ENCODE results near the gene DSCAML1.
A peak's percentile ranks its signal among the peaks of the same experiment; 100 is the strongest.
"Not testable (repeated sequence)": the region's sequence is repeated elsewhere in the genome, so short reads cannot be mapped to it uniquely, and the experiment has no call there.

DSCAML1 gene

DNA sequence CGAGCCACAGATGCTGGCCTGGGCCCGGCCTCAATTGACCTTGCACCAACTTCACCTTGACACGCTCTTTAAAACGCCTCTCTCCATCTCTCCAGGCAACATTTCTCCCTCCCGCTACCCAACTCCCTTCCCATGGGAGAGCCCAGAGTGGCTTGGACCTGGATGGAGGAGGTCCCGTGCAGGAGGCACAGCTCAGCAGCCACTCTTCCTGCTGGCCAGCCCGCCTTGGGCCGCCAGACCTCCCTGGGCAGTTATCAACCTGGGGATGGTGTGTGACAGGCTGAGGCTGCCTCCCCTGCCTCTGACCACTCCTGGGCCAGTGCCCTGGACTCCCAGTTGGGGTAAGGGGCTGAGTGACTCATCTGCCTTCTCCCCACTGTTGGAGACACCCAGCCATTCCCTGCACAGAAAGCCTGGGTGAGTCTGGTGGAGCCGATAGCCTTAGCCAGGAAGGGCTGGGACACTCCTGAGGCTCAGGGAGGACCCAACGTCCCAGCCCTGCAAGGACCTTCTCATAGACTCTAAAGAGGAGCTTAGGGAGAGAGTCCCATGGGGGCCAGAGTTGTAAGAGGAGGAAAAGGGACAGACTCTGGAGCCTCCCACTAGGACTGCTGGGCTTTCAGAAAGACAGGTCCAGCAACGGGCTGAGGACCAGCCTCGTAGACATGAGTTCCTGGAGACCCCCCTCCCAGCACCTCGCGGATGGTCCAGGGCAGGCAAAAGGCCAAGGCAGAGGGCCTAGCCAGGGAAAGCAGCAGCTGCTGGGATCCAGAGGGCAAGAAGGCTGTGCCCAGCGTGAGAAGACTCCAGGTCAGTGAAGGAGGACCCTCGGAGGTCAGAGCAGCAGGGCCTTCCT, 337.7 kb downstream of the DSCAML1 start:
- no peak for DNase-seq

DNA sequence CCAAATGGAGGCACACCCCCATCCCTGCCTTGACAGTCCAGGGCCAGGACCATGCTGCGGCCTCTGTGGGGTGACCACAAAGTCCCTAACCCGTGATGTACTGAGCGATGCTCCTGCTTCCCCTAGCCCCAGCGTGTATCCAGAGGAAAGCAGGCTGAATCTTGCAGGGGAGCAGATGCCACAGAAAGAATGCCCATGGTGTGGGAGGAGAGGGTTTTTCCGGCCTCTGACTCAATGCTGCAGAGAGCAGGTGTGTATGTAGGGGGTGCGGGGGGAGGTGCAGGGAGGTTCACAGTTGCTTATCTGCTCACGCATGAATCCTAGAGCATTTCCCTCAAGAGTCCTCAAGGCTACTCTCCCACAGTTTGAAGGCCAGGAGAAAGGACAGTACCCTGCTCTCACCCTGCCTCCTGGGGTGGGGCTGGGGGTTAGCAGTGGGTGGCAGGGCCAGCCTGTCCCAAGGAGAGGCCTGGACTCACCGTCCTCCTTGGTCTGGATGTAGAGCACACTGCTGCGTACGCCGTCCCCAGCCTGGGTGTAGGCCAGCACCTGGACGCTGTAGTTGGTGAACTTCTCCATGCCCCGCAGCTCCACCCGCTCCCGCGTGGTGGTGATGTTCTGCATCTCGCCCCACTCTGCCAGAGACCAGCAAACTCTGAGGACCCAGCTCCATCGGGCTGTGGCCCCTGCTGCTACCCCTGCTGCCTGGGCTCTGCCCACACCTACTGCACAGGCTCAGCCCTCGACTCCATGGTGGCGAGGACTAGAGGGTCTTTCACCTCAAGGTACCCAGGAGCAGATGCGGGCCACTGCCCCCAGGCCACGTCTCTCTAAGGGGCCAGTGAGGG, 338.5 kb downstream of the DSCAML1 start:
- peak; percentile 26 for DNase-seq

DNA sequence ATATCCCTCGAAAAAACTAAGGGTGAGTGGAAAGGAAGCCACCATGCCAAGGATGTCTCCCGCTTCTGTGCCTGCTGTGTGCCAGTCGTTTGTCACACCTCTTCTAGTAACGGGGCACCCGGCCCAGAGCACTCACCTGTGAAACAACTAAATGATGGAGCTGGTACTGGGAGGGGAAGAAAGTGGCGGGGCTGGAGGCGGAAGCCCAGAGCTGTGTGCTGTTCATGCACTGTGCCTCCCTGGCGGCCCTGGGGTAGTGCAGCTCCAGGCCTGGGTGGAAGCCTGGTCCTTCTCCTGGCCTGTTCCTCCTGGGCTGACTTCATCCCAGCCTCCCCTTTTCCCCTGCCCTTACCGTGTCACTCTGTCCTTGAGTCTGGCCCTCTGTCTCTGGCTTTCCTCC, 339.2 kb downstream of the DSCAML1 start:
- no peak for DNase-seq

DNA sequence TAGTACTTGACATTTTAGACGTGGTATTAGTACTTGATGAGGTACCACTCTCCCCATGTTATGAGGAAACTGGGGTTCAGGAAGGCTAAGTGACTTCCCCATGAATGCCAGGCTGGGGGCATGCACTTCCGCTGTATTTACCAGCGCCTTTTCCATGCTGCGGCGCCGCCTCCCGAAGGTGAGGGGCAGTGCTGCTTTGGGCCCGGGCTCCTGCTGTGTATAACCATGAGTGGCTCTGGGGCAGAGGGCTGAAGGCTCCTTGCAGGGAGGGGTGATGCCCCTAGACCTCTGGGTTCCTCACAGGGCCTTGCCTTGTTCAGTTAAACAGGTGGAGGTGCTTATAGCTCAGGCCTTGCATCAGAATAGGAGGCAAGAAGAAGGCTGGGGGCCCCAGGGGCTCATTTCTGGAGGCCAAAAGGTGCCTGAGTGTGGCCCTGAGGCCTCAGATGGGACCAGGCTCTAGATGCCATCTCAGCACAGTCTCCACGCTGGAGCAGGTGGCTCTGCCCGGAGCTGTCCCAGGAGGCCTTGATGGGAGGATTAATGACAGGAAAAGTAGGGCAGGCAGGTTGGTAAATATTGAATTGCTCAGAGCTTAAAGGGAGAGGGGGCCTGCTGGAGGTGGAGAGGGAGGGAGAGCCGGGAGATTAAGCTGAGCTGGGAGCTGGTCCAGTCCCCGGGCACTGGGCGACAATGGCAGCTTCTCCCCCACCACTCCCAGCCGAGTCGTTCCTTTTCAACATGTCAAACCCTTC, 339.8 kb downstream of the DSCAML1 start:
- no peak for DNase-seq

DNA sequence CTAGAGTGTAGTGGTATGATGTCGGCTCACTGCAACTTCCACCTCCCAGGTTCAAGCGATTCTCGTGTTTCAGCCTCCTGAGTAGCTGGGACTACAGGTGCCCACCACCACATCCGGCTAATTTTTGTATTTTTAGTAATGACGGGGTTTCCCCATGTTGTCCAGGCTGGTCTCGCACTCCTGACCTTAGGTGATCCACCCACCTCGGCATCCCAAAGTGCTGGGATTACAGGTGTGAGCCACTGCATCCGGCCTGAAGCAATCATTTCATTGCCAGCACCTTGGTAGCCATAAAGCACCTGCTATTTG, 340.3 kb downstream of the DSCAML1 start:
- DNase-seq, result not testable (repeated sequence)

- DNase-seq, result peak; percentile 7
These were observed 340.8 kb downstream of the DSCAML1 start for GRCh38 chr11:117456027-117456720.

DNA sequence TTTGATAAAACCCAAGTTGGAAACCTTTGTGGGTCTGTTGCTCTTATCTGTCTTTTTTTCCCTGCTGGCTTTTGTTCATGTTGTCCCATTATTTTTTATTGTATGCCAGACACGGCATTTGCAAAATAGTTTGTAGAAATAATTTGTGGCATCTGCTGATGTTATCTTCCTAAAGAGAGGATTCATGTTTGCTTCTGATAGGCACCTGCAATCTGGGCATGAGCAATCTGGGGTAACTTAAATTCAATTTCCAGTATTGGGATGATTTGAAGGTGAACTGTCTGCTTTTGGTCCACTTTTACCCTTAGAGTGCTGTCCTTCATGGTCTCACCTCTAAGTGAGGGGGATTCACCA, 342.5 kb downstream of the DSCAML1 start:
- DNase-seq, result no peak

DNA sequence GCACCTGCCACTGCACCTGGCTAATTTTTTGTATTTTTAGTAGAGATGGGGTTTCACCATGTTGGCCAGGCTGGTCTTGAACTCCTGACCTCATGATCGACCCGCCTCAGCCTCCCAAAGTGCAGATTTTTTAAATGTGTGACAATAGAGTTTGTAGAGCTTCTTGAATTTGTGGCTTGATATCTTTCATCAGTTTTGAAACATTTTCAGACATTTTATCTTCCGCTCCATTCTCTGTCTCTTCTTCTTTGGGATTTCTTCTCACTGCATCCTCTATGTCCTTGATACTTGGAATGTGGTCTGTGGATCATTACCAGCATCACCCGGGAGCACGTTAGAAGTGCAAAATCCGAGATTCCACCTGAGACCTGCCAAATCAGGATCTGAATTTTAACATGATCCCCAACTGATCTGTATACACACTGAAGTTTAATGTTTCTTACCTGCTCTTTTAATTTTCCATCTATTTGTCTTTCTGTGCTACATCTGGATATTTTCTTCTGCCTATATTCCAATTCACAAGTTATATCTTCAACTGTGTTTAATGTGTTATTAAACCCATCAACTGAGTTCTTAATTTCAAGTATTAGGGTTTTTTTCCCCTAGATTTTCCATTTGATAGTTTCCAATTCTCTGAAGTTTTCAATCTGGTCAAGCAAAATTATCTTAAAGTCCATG, 343.0 kb downstream of the DSCAML1 start:
- no peak for DNase-seq

- no peak for DNase-seq
These were observed 347.8 kb downstream of the DSCAML1 start for GRCh38 chr11:117449111-117449693.

GRCh38 chr11:117444711-117445658, 352.0 kb downstream of the DSCAML1 start:
- no peak for DNase-seq

DNA sequence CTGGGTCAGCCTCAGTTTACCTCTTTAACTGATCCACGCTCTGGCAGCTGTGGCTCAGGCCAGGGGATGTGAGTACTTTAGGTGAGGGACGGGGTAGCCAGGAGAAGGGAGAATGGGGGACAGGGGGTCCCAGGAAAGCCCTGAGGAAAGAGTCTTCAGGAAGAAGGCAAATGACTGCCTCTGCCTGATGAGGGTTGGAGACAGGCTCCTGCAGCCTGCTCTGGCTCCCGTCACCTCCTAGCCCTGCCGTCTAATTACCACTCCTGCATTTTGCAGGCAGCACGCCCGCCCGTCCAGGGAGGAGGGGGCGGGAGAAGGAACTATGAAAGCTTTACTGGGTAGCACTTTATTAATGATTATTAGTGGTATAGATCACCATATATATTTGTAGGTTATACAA, 352.8 kb downstream of the DSCAML1 start:
- no peak for DNase-seq

- no peak for DNase-seq
These were observed 353.5 kb downstream of the DSCAML1 start for GRCh38 chr11:117443266-117444186.

DNA sequence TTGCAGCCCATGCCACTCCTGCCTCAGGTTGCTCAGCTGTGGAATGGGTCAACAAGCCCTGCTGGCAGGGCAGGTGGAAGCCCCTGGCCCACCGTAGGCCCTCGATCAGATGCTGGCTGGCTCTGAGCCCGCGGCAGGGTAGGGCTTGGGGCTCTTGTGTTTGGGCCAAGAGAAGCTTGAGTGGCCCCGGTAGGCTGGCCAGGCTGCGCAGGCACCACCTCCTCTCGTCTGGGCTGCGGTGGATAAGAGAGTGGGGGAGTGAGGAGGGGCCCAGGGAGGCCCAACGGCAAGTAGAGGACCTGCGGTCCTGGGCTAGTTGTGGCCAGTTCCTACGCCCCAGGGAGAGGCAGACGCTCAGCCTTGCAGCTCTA, 354.2 kb downstream of the DSCAML1 start:
- no peak for DNase-seq

GRCh38 chr11:117442049-117442868, 354.8 kb downstream of the DSCAML1 start:
- DNase-seq, result no peak

- DNase-seq, result no peak
These were observed 355.7 kb downstream of the DSCAML1 start for GRCh38 chr11:117441146-117441975.

DNA sequence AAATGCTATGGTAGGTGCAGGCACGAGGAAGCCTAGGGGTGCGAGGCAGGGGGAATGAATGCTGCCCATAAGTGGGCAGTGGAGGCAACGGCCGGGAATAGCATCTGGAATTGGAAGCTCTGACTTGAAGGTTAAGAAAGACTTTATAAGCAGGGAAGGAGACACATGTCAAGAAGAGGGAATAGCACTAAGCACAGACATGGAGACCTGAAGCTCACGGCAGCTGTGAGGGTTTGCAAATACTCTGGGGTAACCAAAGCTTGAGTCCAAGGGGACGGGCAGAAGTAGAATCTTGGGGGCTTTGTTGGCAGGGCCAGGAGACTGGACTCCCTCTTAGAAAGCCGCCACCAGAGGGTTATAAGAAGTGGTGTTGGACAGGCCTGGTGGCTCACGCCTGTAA, 356.8 kb downstream of the DSCAML1 start:
- DNase-seq, result no peak

DNA sequence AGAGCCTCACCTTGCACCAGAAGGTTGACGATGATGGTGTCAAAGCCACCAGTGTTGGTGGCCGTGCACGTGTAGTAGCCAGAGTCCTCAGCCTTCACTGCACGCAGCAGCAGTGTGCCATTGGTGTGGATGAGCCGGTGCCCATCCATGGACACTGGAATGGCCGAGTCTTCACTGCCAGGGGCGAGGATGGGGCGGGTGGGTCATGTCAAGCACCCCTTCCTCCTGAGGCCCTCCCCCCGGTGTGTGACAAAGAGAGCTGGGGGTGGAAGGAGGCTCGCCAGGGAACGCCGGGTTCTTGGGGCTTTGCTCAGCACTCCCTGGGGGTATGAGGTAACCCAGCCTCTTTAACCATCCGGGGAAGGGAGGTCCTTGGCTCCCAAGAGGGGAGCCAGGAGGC, 357.8 kb downstream of the DSCAML1 start:
- no peak for DNase-seq
